Stimulated activated CD4-positive, alpha-beta T cell treated with anti-CD3 and anti-CD28 coated beads, Interleukin-4, amount 100 ng/mL, for 4 hours (primary cell): ENCODE measurements around the gene TRPM8.

Experiments
- DNase-seq, 2 experiments: peaks; one replicate each; pipeline ENCODE4 v3.0.0-alpha.2; 2020

TRPM8 gene

GRCh38 chr2:233976087-233976486 is 58.9 kb downstream of the TRPM8 start:
- no peak for DNase-seq

DNA sequence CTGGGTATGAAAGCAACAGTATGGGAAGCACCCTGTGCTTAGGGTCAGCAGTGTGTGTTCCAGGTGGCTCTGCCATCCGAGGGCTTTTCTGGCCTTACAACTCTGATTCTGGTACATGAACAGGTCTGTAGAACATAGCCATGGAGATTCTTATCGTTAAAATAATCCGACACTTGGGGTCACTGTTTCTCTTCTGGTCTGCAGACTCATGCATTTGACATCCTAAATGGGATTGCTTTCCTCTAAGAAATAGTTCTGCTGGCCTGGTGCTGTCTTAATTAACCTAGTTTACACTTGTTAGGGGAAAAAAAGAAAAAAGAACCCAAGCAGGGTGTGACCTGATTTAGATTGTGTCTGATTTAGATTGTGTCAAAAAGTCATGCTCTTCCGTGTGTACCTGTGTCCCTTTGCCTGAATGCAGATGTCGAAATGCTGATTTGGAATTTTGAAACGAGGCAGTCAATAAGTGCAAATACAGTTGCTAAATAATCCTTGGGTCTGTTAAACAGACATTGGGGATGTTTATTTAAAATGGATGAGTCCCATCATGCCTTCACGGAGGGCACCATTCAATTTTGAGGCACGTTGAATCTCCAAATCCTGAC is 59.6 kb downstream of the TRPM8 start:
- DNase-seq, result no peak

DNA sequence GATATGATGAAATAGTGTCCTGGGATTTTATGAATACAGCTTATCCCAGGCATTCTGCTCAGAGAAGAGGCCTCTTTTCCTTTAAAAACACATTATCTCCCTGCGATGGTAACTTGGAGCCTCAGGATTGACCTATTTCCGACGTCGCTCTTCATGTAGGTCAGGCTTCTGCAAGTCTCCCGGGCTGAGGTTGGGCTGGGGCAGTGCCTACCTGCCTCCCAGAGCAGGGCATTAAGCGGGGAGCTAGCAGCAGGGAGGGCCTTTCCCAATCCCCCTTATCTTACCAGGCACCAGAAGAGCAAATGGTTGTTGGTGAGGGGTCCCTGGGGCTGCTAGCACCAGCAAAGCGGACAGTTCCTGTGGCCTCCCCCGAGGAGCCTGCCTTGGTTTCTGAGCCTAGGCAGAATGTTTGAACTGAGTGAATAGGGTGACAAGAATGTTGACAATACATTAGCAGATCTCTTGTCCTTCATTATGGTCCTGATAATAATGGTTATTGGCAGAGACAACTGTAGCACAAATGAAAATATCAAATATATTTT is 60.2 kb downstream of the TRPM8 start:
- DNase-seq, result no peak

DNA sequence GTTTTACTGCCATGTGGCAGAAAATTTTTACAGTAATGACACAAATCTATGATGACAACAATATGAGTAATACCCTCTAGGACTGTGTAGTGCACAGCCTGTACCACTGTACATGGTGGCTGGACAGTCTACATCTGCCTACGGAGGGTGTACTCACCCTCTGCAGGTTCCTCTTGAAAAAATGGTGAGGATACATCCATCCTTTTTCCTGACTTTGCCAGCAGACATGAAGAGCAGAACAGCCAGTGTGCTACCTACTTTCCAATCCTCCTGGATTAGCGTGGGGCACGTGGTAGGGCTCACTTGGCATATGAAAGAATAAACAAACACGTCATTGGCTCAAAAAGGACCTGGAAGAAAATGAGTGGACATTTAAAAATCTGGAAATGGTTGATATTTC is 62.6 kb downstream of the TRPM8 start:
- no peak for DNase-seq

- DNase-seq, result no peak
Measured at GRCh38 chr2:233980955-233981561, 63.9 kb downstream of the TRPM8 start.

GRCh38 chr2:233981574-233982420 is 64.6 kb downstream of the TRPM8 start:
- DNase-seq, result no peak

DNA sequence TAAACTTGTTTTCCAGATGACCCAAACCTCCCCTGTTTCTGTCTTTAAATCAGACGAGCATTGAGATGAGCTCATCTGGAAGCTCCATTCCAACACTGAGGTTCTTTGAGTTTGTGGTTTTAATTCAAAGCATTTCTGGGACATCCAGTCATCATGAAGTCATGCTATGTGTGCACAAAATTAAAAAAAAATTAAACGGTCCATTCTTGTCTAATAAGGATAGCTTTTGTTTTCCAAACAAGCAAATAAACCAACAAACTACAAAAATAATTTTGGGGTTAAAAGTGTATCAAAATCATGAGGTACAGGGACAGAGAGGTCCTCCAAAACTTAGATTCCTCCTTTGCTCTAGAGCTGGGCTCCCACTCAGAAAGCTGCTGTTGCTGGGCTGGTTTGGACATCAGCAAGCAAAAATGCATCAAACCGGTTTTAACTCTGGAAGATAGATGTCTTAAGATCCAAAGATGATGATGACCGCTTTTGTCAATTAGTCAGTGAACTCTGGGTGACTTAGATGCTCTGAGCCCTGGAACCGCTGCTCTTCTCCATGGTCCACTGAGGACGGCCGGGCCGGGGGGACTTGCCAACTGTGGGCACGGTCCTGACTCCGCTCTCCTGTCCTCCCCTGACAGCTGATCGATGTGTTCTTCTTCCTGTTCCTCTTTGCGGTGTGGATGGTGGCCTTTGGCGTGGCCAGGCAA is 65.4 kb downstream of the TRPM8 start:
- DNase-seq, result no peak

- DNase-seq, result no peak
Measured at GRCh38 chr2:233983445-233983844, 66.3 kb downstream of the TRPM8 start.

GRCh38 chr2:233988581-233988980 is 71.4 kb downstream of the TRPM8 start:
- no peak for DNase-seq

DNA sequence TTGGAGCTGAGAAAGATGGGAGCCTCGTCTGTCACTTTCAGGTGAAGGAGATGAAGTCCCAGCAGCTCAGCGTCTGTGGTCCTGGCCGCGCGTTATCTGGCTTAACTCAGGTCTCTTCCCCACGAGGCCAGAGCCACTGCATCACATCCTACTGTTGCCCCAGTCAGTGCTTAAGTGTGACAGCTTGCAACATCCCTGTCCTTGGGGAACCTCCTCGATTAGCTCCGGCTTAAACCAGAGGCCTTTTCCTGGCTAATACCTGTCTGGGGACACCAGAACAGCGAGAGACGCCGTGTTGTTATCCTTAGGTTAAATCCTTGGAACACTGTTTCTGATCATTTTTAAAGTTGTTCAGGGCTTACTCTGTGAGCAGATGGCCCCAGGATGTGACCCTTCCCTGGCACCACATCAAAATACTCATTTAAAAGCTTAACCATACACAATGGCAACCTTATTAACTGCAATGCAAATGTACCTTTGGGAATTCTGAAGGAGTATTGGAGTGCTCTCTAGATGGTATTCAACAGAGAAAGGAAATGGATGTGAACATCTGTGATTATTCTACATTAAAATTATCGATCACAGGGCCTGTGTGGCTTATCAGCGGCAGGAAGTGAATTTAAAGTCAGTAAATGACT is 72.2 kb downstream of the TRPM8 start:
- DNase-seq, result no peak

- peak in 1 of 2 experiments; percentile 37 for DNase-seq
Measured at GRCh38 chr2:233990261-233990798, 73.2 kb downstream of the TRPM8 start.

DNA sequence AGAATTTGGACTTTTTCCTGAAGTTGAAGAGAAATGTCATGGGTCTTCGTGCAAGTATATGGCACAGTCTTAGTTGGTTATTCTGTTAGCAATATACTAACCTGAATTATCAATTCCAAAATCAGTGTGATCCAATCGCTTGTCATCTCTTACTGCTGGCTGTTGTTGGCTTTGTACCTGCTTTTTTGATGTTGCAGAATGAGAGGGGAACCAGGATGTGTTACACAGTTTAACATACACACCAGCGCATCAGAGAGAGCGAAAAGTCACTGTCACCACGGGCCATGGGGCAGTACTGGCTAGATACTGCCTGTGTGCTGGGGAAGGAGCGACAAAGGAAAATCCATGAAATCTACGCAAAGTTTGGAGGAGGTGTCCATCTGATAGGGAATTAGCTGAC is 74.0 kb downstream of the TRPM8 start:
- DNase-seq, result no peak

- no peak for DNase-seq
Measured at GRCh38 chr2:233992513-233993217, 75.5 kb downstream of the TRPM8 start.

DNA sequence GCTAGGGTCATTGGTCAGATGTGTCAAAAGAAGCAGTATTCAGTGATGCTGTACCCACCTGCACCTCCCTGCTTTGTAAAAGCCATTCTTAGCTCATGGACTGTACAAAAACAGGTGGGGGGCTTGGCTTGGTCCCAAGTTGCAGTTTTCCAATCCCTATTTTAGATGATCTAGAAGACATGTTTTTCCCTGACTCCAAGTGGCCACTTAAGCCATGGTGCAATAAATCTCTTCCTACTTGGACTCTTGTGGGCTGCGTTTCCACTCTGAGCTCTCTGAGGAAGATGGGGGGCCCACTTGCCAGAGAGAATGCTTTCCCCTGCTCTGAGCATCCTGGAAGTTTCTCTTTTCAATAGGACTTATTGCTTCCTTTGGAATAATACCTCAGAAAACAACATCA is 76.3 kb downstream of the TRPM8 start:
- DNase-seq, result no peak

GRCh38 chr2:233994151-233994550 is 77.0 kb downstream of the TRPM8 start:
- DNase-seq, result no peak

GRCh38 chr2:233996000-233996399 is 78.8 kb downstream of the TRPM8 start:
- no peak for DNase-seq

GRCh38 chr2:233996461-233996860 is 79.3 kb downstream of the TRPM8 start:
- DNase-seq, result no peak

DNA sequence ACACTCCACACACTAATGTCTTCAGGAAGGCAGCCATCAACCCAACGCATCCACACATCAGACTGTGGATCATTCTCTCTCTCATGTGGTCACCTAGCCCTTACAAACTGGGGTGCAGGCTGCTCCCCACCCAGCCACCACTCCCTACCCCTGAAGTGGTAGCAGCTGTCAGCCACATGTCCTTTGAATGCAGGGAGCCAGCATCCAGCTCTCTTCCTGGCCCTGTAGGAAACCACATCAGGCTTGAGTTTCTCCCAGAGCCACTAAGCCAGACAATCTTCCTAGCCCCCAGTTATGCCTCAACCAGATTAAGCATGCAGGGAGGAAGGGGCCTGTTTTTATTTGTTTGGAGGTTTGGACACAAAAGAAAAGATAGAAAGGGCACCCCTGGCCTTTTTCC is 80.5 kb downstream of the TRPM8 start:
- DNase-seq, result no peak

GRCh38 chr2:233999182-233999581 is 82.0 kb downstream of the TRPM8 start:
- no peak for DNase-seq

- no peak for DNase-seq
Measured at GRCh38 chr2:234001380-234002160, 84.4 kb downstream of the TRPM8 start.

- DNase-seq, result no peak
Measured at GRCh38 chr2:234002281-234002680, 85.1 kb downstream of the TRPM8 start.
